GM19240 (cell line): Measurements from ENCODE around the gene SEMA4D.
"Not testable (repeated sequence)": the region's sequence is repeated elsewhere in the genome, so short reads cannot be mapped to it uniquely, and the experiment has no call there.

ENCODE experiments used
- DNase-seq: peaks from one replicate; pipeline ENCODE4 v3.0.0; 2011; ENCODE audit warnings: low spot score; ENCODE audit not compliant: insufficient read length

SEMA4D gene

DNA sequence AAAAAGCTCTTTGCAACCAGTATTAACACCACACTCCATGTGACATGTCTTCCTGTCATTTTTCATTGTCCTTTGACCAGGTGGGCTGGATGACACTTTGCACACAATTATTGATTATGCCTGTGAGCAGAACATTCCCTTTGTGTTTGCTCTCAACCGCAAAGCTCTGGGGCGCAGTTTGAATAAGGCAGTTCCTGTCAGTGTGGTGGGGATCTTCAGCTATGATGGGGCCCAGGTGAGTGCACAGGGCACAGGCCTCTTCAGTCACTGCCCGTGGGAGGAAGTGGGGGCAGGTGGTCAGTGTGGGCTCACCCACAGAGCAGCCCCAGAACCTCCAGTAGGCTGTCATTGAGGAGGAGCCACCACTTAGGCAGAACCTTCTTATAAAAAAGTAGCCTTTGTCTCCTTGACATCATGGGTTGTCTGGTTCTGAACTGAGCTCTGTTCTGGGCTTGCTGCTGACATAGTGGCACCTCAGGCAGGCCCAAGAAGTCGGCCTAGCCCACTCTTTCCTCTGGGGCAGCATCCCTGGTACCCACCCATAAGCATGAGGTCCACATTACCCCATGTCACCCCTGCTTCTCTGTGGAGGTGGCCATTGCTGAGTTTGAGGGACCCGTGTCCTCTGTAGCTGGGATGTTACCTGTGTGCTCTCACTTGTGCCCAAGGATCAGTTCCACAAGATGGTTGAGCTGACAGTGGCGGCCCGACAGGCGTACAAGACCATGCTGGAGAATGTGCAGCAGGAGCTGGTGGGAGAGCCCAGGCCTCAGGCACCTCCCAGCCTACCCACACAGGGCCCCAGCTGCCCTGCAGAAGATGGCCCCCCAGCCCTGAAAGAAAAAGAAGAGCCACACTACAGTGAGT lies 140.3 kb downstream of the SEMA4D start:
- no peak for DNase-seq

DNA sequence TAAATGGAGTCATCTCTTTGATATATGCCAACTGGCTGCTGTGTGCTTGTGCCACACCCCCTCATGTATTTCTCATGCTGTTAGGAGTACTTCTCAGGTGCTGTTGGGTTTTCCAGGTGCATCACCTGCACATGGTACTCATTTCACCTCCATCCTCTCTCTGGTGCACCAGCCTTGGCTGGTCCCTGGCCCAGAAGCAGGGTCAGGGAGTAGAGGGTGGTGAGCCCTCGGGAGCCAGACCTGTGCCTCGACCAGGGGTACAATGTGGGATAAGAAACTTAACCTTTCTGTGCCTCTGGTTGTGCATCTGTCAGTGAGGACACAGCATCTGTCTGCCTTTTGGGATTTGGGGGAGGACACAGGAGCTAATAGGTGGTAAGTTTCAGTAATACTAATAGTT lies 141.1 kb downstream of the SEMA4D start:
- no peak for DNase-seq

DNA sequence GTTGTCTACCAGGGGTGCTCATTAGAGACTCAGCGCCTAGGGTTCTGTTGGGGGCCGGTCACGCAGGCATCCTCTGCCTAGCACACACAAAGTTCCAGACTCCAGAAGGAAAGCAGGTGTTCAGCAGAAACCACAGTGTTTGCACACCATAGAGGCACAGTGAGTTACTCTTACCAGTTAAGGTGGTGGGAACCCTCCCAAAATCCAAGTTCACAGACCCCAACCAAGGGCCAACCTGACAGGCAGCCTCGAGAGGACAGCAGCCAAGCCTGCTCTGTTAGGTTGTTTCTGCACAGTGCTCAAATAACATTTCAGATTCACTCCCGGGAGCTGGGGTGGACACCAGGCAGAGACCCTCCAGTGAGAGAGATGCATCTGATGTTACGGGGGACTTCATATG lies 143.4 kb downstream of the SEMA4D start:
- no peak for DNase-seq

DNA sequence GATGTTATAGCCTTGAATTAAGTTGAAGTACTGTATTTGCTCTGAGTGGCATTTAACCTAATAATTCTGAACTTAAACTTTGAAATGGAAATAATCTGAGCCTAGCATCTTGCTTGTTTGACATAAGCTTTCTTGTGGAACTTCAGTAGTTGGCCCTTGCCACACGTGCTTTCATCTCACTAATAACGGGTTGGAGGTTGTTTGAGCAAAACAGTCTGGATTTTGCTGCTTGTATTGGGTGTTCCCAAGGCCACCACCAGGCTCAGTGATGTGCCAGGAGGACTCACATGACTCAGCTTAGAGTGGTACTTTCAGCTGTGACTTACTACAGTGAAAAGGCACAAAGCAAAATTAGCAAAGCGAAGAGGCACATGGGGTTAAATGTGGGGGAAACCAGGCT lies 143.9 kb downstream of the SEMA4D start:
- DNase-seq = no peak

DNA sequence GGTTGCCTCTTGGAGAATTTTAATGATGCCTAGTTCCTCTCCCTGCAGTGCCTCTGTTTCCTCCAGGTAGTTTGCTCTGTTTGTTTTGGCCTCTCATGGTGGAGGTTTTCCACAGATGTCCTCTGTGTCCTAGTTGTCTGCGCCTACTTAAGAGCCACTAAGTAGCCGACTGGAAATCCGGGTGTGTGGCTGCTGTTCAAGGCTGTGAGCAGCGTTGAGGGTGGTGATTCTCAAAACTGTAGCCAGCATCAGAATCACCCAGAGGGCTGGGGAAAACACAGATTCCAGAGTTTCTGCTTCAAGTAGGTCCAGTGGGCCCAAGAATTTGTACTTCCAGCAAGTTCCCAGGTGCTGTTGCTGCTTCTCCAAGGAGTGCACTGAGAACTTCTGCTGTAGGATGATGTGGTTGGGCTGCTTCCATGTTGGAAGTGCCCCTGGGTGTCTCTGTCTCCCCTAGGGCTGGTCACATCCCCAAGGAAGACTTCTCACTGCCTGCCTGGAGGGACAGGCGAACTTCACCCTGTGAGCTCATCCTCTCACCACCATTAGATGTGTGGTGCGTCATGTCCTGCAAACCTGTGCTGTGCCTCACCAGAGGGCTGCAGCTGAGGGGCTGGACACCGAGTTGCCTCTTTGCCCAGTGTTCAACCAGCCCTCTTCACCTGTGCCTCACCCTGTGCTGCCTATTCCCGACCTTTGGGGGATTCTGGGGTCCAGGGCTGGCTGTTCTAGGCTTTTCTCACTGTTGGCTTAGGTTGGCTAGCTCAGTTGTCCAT lies 144.9 kb downstream of the SEMA4D start:
- no peak for DNase-seq

DNA sequence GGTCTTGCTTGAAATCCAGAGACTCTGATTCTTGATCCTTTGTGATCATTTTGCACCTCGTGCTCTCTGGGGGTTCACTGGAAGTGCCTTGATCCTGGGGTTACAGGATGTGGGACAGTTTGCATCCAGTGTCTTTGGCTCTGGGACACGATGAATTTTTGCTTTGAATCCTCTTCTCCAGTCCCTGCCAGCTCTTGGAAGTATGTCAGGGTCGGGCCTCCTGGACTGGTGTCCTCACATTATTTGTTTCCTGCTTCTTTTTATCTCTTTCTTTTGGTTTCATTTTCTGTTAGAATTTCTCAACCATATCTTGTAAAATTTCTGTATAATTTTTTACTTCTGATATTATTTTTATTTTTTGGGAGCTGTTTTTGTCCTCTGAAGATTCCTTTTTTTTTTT lies 145.5 kb downstream of the SEMA4D start:
- no peak for DNase-seq

DNA sequence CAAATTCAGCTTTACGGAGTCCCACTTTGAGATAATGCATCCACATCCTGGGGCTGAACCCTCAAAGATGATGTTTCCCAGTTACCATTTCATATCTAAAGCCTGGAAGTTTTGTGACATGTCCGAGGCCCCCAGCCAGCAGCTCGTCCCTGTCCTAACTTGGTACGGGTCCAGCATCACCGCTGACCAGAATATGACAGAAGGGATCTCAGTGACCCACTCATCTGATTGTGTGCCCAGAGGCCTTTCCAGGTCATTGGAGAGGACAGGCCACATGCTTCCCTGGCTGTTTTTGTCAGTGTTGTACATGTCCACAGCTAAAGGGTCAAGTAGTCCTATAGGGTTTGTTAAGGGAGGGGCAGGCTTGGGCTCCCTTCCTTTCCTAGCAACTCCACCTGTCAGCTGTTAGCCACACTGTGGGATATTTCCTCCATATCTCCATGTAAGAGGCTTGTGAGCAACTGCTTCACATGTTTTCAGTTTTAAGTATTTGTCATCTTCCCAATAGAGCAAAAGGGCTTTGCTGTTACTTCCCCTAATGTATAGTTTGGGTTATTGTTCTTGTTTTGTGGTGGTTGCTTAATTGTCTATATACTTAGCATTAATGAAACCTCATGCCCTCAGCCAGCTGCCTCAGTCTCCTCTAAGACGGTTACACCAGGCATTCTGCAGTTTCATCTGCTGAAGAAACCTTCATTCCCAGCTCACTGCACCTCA lies 146.2 kb downstream of the SEMA4D start:
- no peak for DNase-seq

DNA sequence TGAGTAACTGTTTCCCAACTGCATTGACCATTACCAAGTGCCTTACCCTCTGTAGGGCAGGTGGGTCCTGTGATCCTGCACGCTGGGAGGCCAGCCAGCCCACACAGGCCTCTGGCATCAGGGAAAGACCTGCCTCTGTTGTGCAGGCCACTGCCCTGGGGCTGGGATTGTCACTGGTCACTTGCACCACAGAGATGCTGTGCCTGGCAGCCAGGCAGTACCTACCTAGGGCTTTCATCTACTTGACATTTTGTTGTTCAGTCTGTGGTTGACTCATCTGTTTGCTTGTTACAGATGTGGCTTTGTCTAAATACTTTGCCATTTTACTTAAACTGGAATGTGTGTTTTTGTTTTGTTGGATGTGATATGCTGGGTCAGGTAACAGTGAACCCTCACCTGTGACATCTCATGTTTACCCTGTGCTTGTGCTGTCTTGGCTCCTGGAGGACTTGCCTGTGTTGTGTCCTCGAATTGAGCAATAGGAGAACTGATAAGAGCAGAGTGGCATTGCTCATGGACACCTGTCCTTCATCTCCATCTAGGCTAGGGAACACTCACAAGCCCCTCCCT lies 146.8 kb downstream of the SEMA4D start:
- DNase-seq = no peak

DNA sequence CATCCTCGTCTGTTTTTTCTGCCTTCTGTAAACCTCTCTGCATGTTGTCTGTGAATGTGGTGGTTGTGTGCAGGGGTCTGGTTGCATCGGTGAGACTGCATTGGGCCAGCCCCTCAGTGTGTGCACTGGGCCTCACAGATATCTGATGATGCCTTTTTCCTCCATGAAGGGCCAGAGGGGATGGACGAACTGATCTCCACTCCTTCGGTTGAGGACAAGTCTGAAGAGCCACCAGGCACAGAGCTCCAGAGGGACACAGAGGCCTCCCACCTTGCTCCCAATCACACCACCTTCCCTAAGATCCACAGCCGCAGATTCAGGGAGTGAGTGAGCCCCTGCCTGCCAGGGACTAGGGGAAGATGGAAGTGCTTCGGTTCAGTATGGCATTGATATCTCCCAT lies 148.3 kb downstream of the SEMA4D start:
- DNase-seq = no peak

DNA sequence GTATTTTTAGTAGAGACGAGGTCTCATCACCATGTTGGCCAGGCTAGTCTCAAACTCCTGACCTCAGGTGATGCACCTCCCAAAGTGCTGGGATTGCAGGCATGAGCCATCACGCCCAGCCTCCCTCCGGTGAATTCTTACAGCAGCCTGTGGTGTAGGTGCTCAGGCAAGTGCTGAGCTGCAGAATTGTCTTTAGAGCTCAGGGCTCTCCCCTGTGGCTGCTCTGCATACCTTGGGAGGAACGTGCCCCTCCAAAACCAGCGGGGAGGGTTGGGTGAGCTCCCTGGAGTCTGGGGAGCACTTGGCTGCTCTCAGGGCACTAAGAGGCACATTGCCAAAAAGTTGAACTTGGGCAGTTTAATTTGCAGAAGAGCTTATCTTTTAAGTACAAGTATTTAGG lies 150.3 kb downstream of the SEMA4D start:
- no peak for DNase-seq

DNA sequence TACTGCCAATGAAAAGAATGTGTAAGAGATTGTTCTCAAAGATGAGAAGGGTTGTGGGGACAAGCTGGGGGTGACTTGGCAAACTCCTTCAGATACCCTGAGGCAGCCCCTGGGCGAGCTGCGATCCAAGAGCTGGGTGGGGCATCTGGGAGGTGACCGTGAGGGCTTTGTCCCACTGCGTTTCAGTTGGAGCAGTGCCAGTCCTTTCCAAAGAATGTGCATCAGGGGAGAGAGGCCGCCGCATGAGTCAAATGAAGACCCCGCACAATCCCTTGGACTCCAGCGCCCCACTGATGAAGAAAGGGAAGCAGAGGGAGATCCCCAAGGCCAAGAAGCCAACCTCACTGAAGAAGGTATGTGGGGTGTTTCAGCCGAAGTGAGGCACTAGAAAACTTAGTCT lies 151.2 kb downstream of the SEMA4D start:
- DNase-seq = no peak

DNA sequence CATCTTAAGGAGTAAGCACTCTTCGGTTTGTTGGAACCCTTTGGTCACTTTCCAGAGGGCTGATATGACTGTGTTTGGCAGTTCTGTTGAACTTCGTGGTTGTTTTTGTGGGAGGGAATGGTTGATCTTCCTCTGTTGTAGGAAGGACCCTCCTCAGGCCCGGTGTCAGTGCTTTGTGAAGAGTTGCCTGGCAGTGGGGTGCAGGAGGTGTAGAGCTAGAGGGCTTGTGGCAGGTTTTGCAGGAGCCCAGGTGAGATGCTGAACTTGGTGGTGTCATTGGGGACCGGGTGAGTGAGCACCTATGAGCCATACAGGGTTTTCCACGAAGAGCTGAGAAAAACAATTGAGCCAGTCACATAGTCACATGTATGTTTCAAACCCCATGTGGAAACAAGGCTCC lies 152.4 kb downstream of the SEMA4D start:
- no peak for DNase-seq

DNA sequence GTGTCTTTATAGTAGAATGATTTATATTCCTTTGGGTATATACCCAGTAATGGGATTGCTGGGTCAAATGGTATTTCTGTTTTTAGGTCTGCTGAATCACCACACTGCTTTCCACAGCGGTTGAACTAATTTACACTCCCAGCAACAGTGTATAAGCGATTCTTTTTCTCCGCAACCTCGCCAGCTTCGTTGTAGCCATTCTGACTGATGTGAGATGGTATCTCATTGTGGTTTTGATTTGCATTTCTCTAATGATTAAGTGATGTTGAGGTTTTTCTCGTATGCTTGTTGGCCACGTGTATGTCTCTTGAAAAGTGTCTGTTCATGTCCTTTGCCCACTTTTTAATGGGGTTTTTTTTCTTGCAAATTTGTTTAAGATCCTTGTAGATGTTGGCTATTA lies 154.1 kb downstream of the SEMA4D start:
- not testable (repeated sequence) for DNase-seq

DNA sequence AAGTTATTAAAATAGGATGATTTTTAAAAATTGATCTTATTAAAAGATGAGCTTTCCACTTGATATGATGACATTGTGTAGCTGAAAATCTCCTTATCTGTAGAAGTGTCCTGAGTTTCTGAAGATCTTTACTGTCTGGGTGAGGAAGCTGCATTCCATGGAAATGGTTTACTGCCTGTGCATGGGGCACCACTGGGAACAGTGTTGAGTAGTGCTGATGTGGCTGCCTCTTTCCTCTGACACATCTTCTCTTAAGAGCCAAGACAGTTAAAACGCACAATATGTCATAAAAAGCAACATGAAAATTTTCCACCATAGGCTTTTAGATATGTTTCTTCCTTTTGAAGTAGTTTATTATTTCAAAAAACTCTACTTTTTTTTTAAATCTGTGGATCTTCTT lies 155.0 kb downstream of the SEMA4D start:
- no peak for DNase-seq

DNA sequence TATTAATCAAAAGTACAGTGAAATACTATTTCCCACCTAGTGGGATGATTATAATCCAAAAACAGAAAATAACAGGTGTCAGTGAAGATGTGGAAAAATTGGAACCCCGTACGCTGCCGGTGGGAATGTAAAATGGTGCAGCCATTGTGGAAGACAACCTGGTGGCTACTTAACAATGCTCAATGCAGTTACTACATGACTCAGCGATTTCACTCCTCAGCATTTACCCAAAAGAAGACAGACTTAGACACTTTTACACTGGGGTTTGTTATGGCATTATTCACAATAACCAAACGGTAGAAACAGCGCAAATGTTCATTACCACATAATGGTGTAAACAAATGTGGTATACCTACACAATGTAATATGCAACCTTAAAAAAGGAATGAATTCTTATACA lies 155.7 kb downstream of the SEMA4D start:
- DNase-seq = no peak

DNA sequence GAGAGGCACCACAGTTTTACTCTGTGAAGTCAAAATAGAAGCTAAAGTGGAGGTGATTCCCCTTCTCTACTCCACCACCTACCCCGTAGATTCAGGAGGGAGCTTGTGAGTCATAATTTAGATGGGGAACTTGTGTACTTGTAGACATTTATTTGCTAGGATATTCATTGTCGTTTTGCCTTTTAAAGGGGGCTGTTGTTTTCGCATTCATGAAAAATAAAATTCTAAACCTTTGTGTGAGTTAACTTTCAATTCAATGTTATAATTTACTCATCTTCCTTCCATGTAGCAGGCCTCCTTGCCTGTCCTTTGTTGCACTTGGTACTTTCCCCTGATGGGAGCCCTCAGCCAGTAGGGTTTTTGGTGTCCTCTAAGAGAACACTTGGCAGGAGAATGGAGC lies 157.6 kb downstream of the SEMA4D start:
- DNase-seq = peak; percentile 29

DNA sequence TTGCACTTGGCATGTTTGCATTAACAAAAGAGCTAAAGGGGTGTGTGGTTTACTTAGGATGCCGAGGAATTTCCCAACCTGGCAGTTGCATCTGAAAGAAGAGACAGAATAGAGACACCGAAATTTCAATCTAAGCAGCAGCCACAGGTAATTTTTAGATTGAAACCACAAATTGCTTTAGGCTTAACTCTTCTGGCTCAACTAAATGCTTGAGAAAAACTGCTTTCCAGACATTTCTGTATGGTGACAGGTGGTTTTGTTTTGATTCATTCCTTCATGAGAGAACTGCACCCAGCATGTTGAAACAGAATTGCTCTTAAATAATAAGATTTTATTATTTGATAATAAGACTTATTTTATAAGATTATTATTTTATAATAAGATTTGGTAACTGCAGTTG lies 158.1 kb downstream of the SEMA4D start:
- no peak for DNase-seq

DNA sequence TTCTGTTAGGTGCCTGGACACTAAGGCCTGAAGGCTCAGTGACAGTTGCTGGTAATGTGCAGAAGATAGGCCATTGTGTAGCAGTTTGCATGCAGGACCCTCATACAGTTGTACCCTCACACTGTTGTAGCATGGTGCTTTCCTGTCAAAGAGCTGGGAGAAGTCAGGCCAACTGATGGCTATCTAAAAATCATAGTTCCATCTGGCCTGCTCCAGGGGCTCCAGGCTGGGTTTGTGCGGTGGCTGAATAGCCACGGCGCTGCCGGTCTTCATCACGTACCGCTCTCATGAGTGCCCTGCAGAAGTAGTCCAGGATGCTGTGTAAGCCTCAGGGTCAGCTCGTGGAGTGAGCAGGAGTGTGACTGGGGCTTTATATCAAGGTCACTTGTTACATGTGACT lies 167.4 kb downstream of the SEMA4D start:
- DNase-seq = no peak

DNA sequence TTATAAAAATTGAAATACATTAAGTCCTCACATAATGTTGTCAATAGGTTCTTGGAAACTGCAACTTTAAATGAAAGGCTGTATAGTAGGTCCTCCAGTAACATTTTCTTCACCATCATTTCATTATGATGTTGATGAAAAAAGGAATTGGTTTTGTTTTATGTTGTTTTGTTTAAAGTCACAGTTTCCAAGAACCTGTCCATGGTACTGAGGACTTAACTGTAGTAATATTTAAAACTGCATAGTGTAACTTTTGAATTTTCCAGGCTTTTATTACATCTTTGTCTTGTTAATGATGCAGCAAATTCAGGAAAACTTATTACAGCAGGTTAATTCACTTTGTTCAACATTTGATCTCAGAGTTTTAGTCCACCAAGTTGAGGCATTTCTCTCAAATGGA lies 168.0 kb downstream of the SEMA4D start:
- no peak for DNase-seq

DNA sequence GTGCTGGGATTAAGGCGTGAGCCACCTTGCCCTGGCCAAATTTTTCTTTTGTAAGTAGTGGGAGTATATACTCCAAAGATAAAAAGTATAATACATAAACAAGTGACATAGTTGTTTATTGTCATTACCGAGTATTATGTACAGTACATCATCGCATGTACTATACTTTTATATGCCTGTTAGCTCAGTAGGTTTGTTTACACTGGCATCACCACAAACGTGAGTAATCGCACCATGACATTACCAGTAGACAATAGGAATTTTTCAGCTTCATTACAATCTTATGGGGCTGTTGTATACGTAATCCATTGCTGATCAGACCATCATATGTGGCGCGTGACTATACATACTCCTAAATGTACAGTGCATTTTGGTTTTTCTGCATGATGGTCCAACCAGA lies 169.8 kb downstream of the SEMA4D start:
- no peak for DNase-seq

DNA sequence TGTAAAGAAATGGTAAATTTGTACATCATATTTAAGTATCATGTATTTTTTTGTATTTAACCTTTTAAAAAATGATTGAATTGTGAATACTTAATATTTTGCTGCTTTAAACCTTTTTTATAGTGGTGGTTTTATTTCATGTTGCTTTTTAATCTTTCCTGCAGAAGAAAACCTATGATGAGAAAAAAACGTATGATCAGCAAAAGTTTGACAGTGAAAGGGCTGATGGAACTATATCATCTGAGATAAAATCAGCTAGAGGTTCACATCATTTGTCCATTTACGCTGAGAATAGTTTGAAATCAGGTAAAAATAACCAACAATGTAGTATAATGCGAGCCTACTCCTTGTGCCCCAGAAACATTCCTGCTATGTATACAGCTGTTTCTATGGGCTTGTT lies 172.2 kb downstream of the SEMA4D start:
- DNase-seq = no peak

DNA sequence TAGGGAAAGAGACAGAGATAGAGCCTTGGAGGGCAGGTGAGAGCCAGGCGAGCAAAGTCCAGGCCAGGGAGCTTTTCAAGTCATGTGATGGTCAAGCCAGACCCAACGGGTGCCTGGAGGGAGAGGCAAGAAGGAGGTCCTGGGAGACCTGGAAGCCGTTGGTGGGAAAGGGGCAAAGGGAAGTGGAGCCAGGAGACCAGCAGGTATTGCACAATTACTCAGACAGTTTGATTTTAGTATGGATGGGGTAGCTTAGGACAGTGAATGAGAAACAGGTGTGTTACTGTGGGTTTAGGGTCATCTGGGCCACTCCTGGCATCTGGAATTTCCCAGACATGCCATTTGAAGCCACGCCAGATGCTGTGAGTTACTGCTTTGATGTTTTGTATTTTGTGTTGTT lies 174.5 kb downstream of the SEMA4D start:
- no peak for DNase-seq
